ENCODE data around the gene OR51B6. TPM values are rescaled to one million over a fixed set of nuclear protein-coding genes. Genes with fewer than 3 reads are reported as not detected.

Gene OR51B6
- total RNA-seq, 1 donor from 2014 or later: not detected

- Mint-ChIP-seq H3K27ac (no peak overlapping the region), H3K4me3 (no peak overlapping the region), H3K9me3 (no peaks in the 10 kb centered on the region), H3K36me3 (no peaks in the 10 kb centered on the region), H3K27me3 (ENCODE audit: low read depth) (peaks cover 2% of the 10 kb centered on the region), H3K4me1 (no peaks in the 10 kb centered on the region)
- no peak for TF ChIP-seq CTCF (IDR thresholded peaks at IDR 0.05; ENCODE audit: unreplicated experiment)
- no peak for DNase-seq (ENCODE audit: low spot score in 2 of 2, unreplicated experiment in 2 of 2)
Measured at GRCh38 chr11:5384335-5384734, 33.0 kb downstream of the OR51B6 start.

GRCh38 chr11:5390210-5390609 is 38.9 kb downstream of the OR51B6 start:
- no peak for DNase-seq (ENCODE audit: low spot score in 2 of 2, unreplicated experiment in 2 of 2)
- TF ChIP-seq CTCF (IDR thresholded peaks at IDR 0.05; ENCODE audit: unreplicated experiment): no peak
- no peaks in the 10 kb centered on the region for H3K4me1 Mint-ChIP-seq
- no peak overlapping the region for H3K27ac Mint-ChIP-seq
- H3K9me3 Mint-ChIP-seq: no peaks in the 10 kb centered on the region
- no peaks in the 10 kb centered on the region for H3K36me3 Mint-ChIP-seq
- H3K27me3 Mint-ChIP-seq (ENCODE audit: low read depth): no peaks in the 10 kb centered on the region
- H3K4me3 Mint-ChIP-seq: no peak overlapping the region

GRCh38 chr11:5394091-5394490 is 42.8 kb downstream of the OR51B6 start:
- TF ChIP-seq CTCF (IDR thresholded peaks at IDR 0.05; ENCODE audit: unreplicated experiment): no peak
- Mint-ChIP-seq H3K4me1 (no peaks in the 10 kb centered on the region), H3K27me3 (ENCODE audit: low read depth) (peaks cover 1% of the 10 kb centered on the region), H3K9me3 (no peaks in the 10 kb centered on the region), H3K27ac (no peak overlapping the region), H3K36me3 (no peaks in the 10 kb centered on the region), H3K4me3 (no peak overlapping the region)
- DNase-seq (ENCODE audit: low spot score in 2 of 2, unreplicated experiment in 2 of 2): no peak

GRCh38 chr11:5398936-5399335 is 47.6 kb downstream of the OR51B6 start:
- Mint-ChIP-seq H3K4me3 (no peak overlapping the region), H3K4me1 (no peaks in the 10 kb centered on the region), H3K27me3 (ENCODE audit: low read depth) (peaks cover 13% of the 10 kb centered on the region), H3K9me3 (peaks cover 6% of the 10 kb centered on the region), H3K36me3 (no peaks in the 10 kb centered on the region), H3K27ac (no peak overlapping the region)
- DNase-seq (ENCODE audit: low spot score in 2 of 2, unreplicated experiment in 2 of 2): no peak
- TF ChIP-seq CTCF (IDR thresholded peaks at IDR 0.05; ENCODE audit: unreplicated experiment): no peak

Other genes starting within 250 kb of the OR51B6 start
- gene OR52A5, start 213.2 kb upstream of the OR51B6 start, total RNA-seq: not detected in 3 replicates
- gene OR52A1, start 196.8 kb upstream of the OR51B6 start, total RNA-seq: 0.02 TPM in 2 of 3 replicates, not detected in the other
- not detected in 3 replicates for gene OR51V1, start 150.8 kb upstream of the OR51B6 start, total RNA-seq
- not detected in 3 replicates for gene HBB, start 124.4 kb upstream of the OR51B6 start, total RNA-seq
- gene HBD, start 117.0 kb upstream of the OR51B6 start, total RNA-seq: 1.9 to 3.0 TPM (median 2.6 TPM) in 3 replicates
- gene HBG1, start 101.7 kb upstream of the OR51B6 start, total RNA-seq: not detected in 3 replicates
- 0.38 to 0.54 TPM in 2 of 3 replicates, not detected in the other for gene HBG2, start 96.7 kb upstream of the OR51B6 start, total RNA-seq
- gene HBE1, start 81.6 kb upstream of the OR51B6 start, total RNA-seq: 0.29 to 0.41 TPM (median 0.34 TPM) in 3 replicates
- 0.25 to 0.65 TPM (median 0.47 TPM) in 3 replicates for gene OR51B4, start 49.6 kb upstream of the OR51B6 start, total RNA-seq
- gene OR51B2, start 27.2 kb upstream of the OR51B6 start, total RNA-seq: 0.41 to 0.56 TPM in 2 of 3 replicates, not detected in the other
- gene OR51B5, start 8.0 kb upstream of the OR51B6 start, total RNA-seq: 0.89 to 1.2 TPM (median 1.1 TPM) in 3 replicates
- gene OR51M1, start 32.3 kb downstream of the OR51B6 start, total RNA-seq: not detected in 3 replicates
- gene OR51Q1, start 70.6 kb downstream of the OR51B6 start, total RNA-seq: not detected in 3 replicates
- gene OR51I1, start 90.0 kb downstream of the OR51B6 start, total RNA-seq: 0.50 to 0.93 TPM (median 0.63 TPM) in 3 replicates
- gene OR51I2, start 97.8 kb downstream of the OR51B6 start, total RNA-seq: not detected in 3 replicates
- gene OR52D1, start 137.2 kb downstream of the OR51B6 start, total RNA-seq: not detected in 3 replicates
- gene UBQLN3, start 158.4 kb downstream of the OR51B6 start, total RNA-seq: 0.63 to 1.2 TPM (median 0.71 TPM) in 3 replicates
- 1.9 to 2.1 TPM (median 2.0 TPM) in 3 replicates for gene UBQLNL, start 165.2 kb downstream of the OR51B6 start, total RNA-seq
- 0.73 to 1.6 TPM (median 1.3 TPM) in 3 replicates for gene OR52H1, start 197.0 kb downstream of the OR51B6 start, total RNA-seq
- not detected in 3 replicates for gene OR52B6, start 229.4 kb downstream of the OR51B6 start, total RNA-seq
- gene TRIM6, start 245.1 kb downstream of the OR51B6 start, total RNA-seq: 13.4 to 14.6 TPM (median 14.0 TPM) in 3 replicates

All from mesothelial cell of epicardium (in vitro differentiated cells).